SH-SY5Y (cell line): ENCODE results near the gene COL1A2.

Experiments
- GATA2 ChIP-seq: IDR thresholded peaks from 2 replicates; pipeline ENCODE4 v1.6.1; 2011; ENCODE audit warnings: mild to moderate bottlenecking, low read depth, low read length
- GATA3 ChIP-seq: IDR thresholded peaks from 2 replicates; pipeline ENCODE4 v1.6.1; 2011; ENCODE audit warnings: low read depth, mild to moderate bottlenecking, low read length, moderate library complexity

GRCh38 chr7:94357076-94357475 is 37.6 kb upstream of the COL1A2 start:
- no peak for TF ChIP-seq GATA2
- TF ChIP-seq GATA3 = no peak
